HL-60/S4 treated with retinoic acid at 250 ng/mL for 4 days and 3 days (cell line): ENCODE data around the gene RPL4.
"Not testable (repeated sequence)": the region's sequence is repeated elsewhere in the genome, so short reads cannot be mapped to it uniquely, and the experiment has no call there.

ENCODE experiments used
- in situ Hi-C: fragments of 300-500 bp; cut with MboI; formaldehyde crosslinking; loops from 2 replicates; pipeline ENCODE4 v1.7.0; 2022; ENCODE audit warnings: low sequenced_read_pairs

RPL4 gene

GRCh38 chr15:66504563-66505429, at the start of gene RPL4, which contains the start of gene ZWILCH:
TSS of gene RPL4 (minus strand) at chr15:66504855. CDS start at chr15:66504790, 65 bp downstream.
TSS of gene ZWILCH (plus strand) at chr15:66505326. CDS start at chr15:66505339, 13 bp downstream.
- in situ Hi-C loops = no loop called here

GRCh38 chr15:66545255-66545654, 40.6 kb upstream of the RPL4 start:
- in situ Hi-C loops = no loop called here

- in situ Hi-C loops = no loop called here
Observed at GRCh38 chr15:66542896-66543295, 38.2 kb upstream of the RPL4 start.

GRCh38 chr15:66535056-66535455, 30.4 kb upstream of the RPL4 start:
- in situ Hi-C loops = no loop called here

- in situ Hi-C loops = no loop called here
Observed at GRCh38 chr15:66524838-66525237, 20.2 kb upstream of the RPL4 start.

GRCh38 chr15:66523926-66524325, 19.3 kb upstream of the RPL4 start:
- in situ Hi-C loops = no loop called here

- in situ Hi-C loops = no loop called here
Observed at GRCh38 chr15:66515901-66516322, 11.3 kb upstream of the RPL4 start.

- in situ Hi-C loops = no loop called here
Observed at GRCh38 chr15:66514586-66514985, 9.9 kb upstream of the RPL4 start.

GRCh38 chr15:66508293-66508883, 3.7 kb upstream of the RPL4 start:
- in situ Hi-C loops = no loop called here

GRCh38 chr15:66505818-66506217, 1.2 kb upstream of the RPL4 start:
- in situ Hi-C loops = no loop called here

GRCh38 chr15:66505430-66505811, 766 bp upstream of the RPL4 start:
- in situ Hi-C loops = no loop called here

- in situ Hi-C loops = no loop called here
Observed at GRCh38 chr15:66503780-66504562, 684 bp downstream of the RPL4 start.

- in situ Hi-C loops = not testable (repeated sequence)
Observed at GRCh38 chr15:66503041-66503648, 1.5 kb downstream of the RPL4 start.

- in situ Hi-C loops = no loop called here
Observed at GRCh38 chr15:66502491-66502890, 2.2 kb downstream of the RPL4 start.

- in situ Hi-C loops = not testable (repeated sequence)
Observed at GRCh38 chr15:66500346-66500745, 4.3 kb downstream of the RPL4 start.

GRCh38 chr15:66498501-66499386, 5.9 kb downstream of the RPL4 start:
- in situ Hi-C loops = no loop called here

GRCh38 chr15:66497502-66498455, 6.9 kb downstream of the RPL4 start, which contains the start of gene SNAPC5:
TSS of gene SNAPC5 (minus strand) at chr15:66497762. CDS start at chr15:66497731, 31 bp downstream.
- in situ Hi-C loops = no loop called here

GRCh38 chr15:66496951-66497501, 7.6 kb downstream of the RPL4 start:
- in situ Hi-C loops = no loop called here
